Measurements from ENCODE around the gene ZNF462. TPM values are rescaled to one million over a fixed set of nuclear protein-coding genes. Genes with fewer than 3 reads are reported as not detected.
A peak's percentile ranks its signal among the peaks of the same experiment; 100 is the strongest.

ZNF462 gene
- total and polyA plus RNA-seq, 4 donors: 0.35 to 2.1 (median 1.4) TPM

GRCh38 chr9:106920091-106920490 is 57.1 kb downstream of the ZNF462 start:
- H3K27ac ChIP-seq (ENCODE audit: low read depth in 1 of 2, low read length in 2 of 2): no peak overlapping the region
- no peaks in the 10 kb centered on the region for H3K27me3 ChIP-seq (ENCODE audit: control insufficient read depth in 4 of 4, insufficient read depth in 4 of 4, low read length in 3 of 4)
- H3K4me1 ChIP-seq (ENCODE audit: control insufficient read depth in 4 of 4, insufficient read depth in 4 of 4, low read length in 3 of 4): peaks cover 0 to 15% (median 13%) of the 10 kb centered on the region in 4 donors
- no peaks in the 10 kb centered on the region for H3K36me3 ChIP-seq (ENCODE audit: control insufficient read depth in 4 of 4, insufficient read depth in 3 of 4, low read depth in 1 of 4, low read length in 3 of 4)
- H3K9ac ChIP-seq (ENCODE audit: low read depth in 1 of 2, low read length in 2 of 2): no peak overlapping the region
- no peak for DNase-seq (ENCODE audit: low spot score)
- no peak overlapping the region for H3K4me3 ChIP-seq (ENCODE audit: low read depth in 1 of 3, low read length in 3 of 3)
- H3K9me3 ChIP-seq (ENCODE audit: control insufficient read depth in 4 of 4, low read length in 3 of 4): no peaks in the 10 kb centered on the region
- 95% methylated on average over 4 of the region's 4 CpGs for WGBS
- no peak for TF ChIP-seq YY1 (IDR thresholded peaks at IDR 0.05)
- TF ChIP-seq, protein P1, sequence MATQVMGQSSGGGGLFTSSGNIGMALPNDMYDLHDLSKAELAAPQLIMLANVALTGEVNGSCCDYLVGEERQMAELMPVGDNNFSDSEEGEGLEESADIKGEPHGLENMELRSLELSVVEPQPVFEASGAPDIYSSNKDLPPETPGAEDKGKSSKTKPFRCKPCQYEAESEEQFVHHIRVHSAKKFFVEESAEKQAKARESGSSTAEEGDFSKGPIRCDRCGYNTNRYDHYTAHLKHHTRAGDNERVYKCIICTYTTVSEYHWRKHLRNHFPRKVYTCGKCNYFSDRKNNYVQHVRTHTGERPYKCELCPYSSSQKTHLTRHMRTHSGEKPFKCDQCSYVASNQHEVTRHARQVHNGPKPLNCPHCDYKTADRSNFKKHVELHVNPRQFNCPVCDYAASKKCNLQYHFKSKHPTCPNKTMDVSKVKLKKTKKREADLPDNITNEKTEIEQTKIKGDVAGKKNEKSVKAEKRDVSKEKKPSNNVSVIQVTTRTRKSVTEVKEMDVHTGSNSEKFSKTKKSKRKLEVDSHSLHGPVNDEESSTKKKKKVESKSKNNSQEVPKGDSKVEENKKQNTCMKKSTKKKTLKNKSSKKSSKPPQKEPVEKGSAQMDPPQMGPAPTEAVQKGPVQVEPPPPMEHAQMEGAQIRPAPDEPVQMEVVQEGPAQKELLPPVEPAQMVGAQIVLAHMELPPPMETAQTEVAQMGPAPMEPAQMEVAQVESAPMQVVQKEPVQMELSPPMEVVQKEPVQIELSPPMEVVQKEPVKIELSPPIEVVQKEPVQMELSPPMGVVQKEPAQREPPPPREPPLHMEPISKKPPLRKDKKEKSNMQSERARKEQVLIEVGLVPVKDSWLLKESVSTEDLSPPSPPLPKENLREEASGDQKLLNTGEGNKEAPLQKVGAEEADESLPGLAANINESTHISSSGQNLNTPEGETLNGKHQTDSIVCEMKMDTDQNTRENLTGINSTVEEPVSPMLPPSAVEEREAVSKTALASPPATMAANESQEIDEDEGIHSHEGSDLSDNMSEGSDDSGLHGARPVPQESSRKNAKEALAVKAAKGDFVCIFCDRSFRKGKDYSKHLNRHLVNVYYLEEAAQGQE (IDR thresholded peaks at IDR 0.05): no peak
- TF ChIP-seq RXRA (IDR thresholded peaks at IDR 0.05): no peak
- TF ChIP-seq EGR1 (IDR thresholded peaks at IDR 0.05; ENCODE audit: low read depth in 2 of 2): no peak
- no peak for TF ChIP-seq JUND (IDR thresholded peaks at IDR 0.05)
- TF ChIP-seq SP1 (IDR thresholded peaks at IDR 0.05): no peak

DNA sequence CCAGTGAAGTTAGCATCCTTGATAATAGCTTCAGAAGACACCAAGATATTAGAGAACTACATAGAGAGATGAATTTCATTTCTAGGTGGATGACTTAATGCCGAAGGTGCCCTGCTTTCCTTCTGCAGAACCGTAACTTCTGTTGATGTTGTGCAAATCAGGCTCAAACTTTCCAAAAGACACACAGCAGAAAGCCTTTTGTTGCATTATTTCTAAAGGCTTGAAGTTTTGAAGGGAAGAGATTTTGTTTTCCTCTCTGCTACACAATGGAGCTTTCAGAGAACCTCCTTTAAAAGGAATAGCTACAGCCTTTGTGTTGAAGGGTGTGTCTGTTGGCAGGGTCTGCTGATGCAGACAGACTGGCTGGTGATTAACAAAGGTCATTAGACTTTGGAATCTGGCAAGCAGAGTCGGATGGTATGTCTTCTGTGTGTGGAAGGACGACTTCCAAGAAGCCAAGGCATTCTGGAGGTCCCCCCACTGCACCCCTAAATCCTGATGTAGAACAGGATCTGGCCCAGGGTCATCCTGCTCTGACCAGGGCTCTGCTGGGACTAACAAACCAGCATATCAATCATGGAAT is 57.8 kb downstream of the ZNF462 start:
- DNase-seq (ENCODE audit: low spot score): no peak
- no peaks in the 10 kb centered on the region for H3K9me3 ChIP-seq (ENCODE audit: control insufficient read depth in 4 of 4, low read length in 3 of 4)
- peak overlapping the region; percentile 30 to 54 for H3K27ac ChIP-seq (ENCODE audit: low read depth in 1 of 2, low read length in 2 of 2)
- no peak overlapping the region for H3K9ac ChIP-seq (ENCODE audit: low read depth in 1 of 2, low read length in 2 of 2)
- no peaks in the 10 kb centered on the region for H3K27me3 ChIP-seq (ENCODE audit: control insufficient read depth in 4 of 4, insufficient read depth in 4 of 4, low read length in 3 of 4)
- peaks cover 0 to 15% (median 13%) of the 10 kb centered on the region in 4 donors for H3K4me1 ChIP-seq (ENCODE audit: control insufficient read depth in 4 of 4, insufficient read depth in 4 of 4, low read length in 3 of 4)
- WGBS: 47% methylated on average over 4 of the region's 4 CpGs
- no peaks in the 10 kb centered on the region for H3K36me3 ChIP-seq (ENCODE audit: control insufficient read depth in 4 of 4, insufficient read depth in 3 of 4, low read depth in 1 of 4, low read length in 3 of 4)
- no peak overlapping the region for H3K4me3 ChIP-seq (ENCODE audit: low read depth in 1 of 3, low read length in 3 of 3)
- TF ChIP-seq FOXA1 (IDR thresholded peaks at IDR 0.05): no peak
- TF ChIP-seq SP1 (IDR thresholded peaks at IDR 0.05): peak; percentile 10
- no peak for TF ChIP-seq ZBTB33 (IDR thresholded peaks at IDR 0.05)
- peak; percentile 61 to 69 for TF ChIP-seq HNF4A (conservative IDR thresholded peaks at IDR 0.05)
- peak; percentile 32 for TF ChIP-seq HNF4G (IDR thresholded peaks at IDR 0.05)
- peak; percentile 42 to 54 for TF ChIP-seq RXRA (IDR thresholded peaks at IDR 0.05)
- TF ChIP-seq TAF1 (conservative IDR thresholded peaks at IDR 0.05): no peak

GRCh38 chr9:106921341-106921899 is 58.5 kb downstream of the ZNF462 start:
- Histone ChIP-seq H3K9ac (ENCODE audit: low read depth in 1 of 2, low read length in 2 of 2) (no peak overlapping the region), H3K4me1 (ENCODE audit: control insufficient read depth in 4 of 4, insufficient read depth in 4 of 4, low read length in 3 of 4) (peaks cover 0 to 15% (median 13%) of the 10 kb centered on the region in 4 donors)

More at GRCh38 chr9:106921341-106921899, 58.5 kb downstream of the ZNF462 start:
- Histone ChIP-seq H3K27ac (ENCODE audit: low read depth in 1 of 2, low read length in 2 of 2) (peak overlapping the region; percentile 30 to 54), H3K36me3 (ENCODE audit: control insufficient read depth in 4 of 4, insufficient read depth in 3 of 4, low read depth in 1 of 4, low read length in 3 of 4) (no peaks in the 10 kb centered on the region), H3K27me3 (ENCODE audit: control insufficient read depth in 4 of 4, insufficient read depth in 4 of 4, low read length in 3 of 4) (no peaks in the 10 kb centered on the region), H3K4me3 (ENCODE audit: low read depth in 1 of 3, low read length in 3 of 3) (no peak overlapping the region), H3K9me3 (ENCODE audit: control insufficient read depth in 4 of 4, low read length in 3 of 4) (no peaks in the 10 kb centered on the region)
- WGBS: 44% methylated on average over 3 of the region's 3 CpGs
- peak; percentile 95 for TF ChIP-seq YY1 (IDR thresholded peaks at IDR 0.05)
- TF ChIP-seq RXRA (IDR thresholded peaks at IDR 0.05): no peak
- no peak for TF ChIP-seq NR2F2 (IDR thresholded peaks at IDR 0.05)
- peak in 1 of 2 donors; percentile 11 for TF ChIP-seq RAD21 (IDR thresholded peaks at IDR 0.05)
- no peak for TF ChIP-seq GABPA (IDR thresholded peaks at IDR 0.05 in 1 of 2, conservative IDR thresholded peaks at IDR 0.05 in 1 of 2)
- no peak for TF ChIP-seq FOXA1 (IDR thresholded peaks at IDR 0.05)
- TF ChIP-seq MAX (IDR thresholded peaks at IDR 0.05): no peak
- DNase-seq (ENCODE audit: low spot score): no peak

All from liver (tissue), 9 donors.